CD4-positive, CD25-positive, alpha-beta regulatory T cell (primary cell): ENCODE data around the gene ALCAM. TPM values are rescaled to one million over a fixed set of nuclear protein-coding genes. Genes with fewer than 3 reads are reported as not detected.

Experiments used
- ATAC-seq, 2 donors: fragments of 150-1000 bp; cut with Tn5 transposase; one replicate each; pipeline ENCODE4 v1.10.0; 2021; ENCODE audit warnings: low read depth in 2 of 2, moderate number of reproducible peaks in 2 of 2, moderate library complexity in 1 of 2
- DNase-seq, 3 donors: peaks; one replicate each; pipeline versions ENCODE4 v3.0.0 to v3.0.0-alpha.2; 2012 to 2022; ENCODE audit warnings: mixed read lengths in 1 of 3
- H3K27ac ChIP-seq: one replicate; pipeline ENCODE4 v1.7.0; 2013; ENCODE audit warnings: mild to moderate bottlenecking, low read length; ENCODE audit not compliant: insufficient read depth, poor library complexity, severe bottlenecking
- H3K27me3 ChIP-seq: one replicate; pipeline ENCODE4 v1.7.0; 2013; ENCODE audit warnings: low read length; ENCODE audit not compliant: control insufficient read depth, insufficient read depth
- H3K36me3 ChIP-seq: one replicate; pipeline ENCODE4 v1.7.0; 2013; ENCODE audit warnings: mild to moderate bottlenecking, low read length, moderate library complexity; ENCODE audit not compliant: control insufficient read depth, insufficient read depth
- H3K4me1 ChIP-seq: 2 replicates; pipeline ENCODE4 v1.7.0; 2013; ENCODE audit warnings: mild to moderate bottlenecking, low read length; ENCODE audit not compliant: insufficient read depth, control insufficient read depth, poor library complexity, severe bottlenecking
- H3K4me3 ChIP-seq: one replicate; pipeline ENCODE4 v1.7.0; 2013; ENCODE audit warnings: low read depth, mild to moderate bottlenecking, low read length, moderate library complexity
- H3K9me3 ChIP-seq, 2 experiments: 1 replicate in 1 of 2; 2 replicates in 1 of 2; pipeline ENCODE4 v1.7.0; 2013; ENCODE audit warnings: low read length in 2 of 2, mild to moderate bottlenecking in 1 of 2, moderate library complexity in 1 of 2; ENCODE audit not compliant: control insufficient read depth in 2 of 2
- H3K27ac Mint-ChIP-seq, 3 donors: one replicate each; pipeline ENCODE4 v1.8.0; 2020 to 2022; ENCODE audit warnings: mild to moderate bottlenecking in 3 of 3, mixed read lengths in 3 of 3, moderate library complexity in 2 of 3
- H3K27me3 Mint-ChIP-seq: one replicate; pipeline ENCODE4 v1.8.0; 2022; ENCODE audit warnings: mild to moderate bottlenecking, mixed read lengths
- H3K36me3 Mint-ChIP-seq: one replicate; pipeline ENCODE4 v1.8.0; 2020; ENCODE audit warnings: mixed read lengths
- H3K4me1 Mint-ChIP-seq, 4 donors: one replicate each; pipeline ENCODE4 v1.8.0; 2020 to 2022; ENCODE audit warnings: mixed read lengths in 4 of 4, mild to moderate bottlenecking in 1 of 4
- H3K4me3 Mint-ChIP-seq, 4 donors: one replicate each; pipeline ENCODE4 v1.8.0; 2020 to 2022; ENCODE audit warnings: mild to moderate bottlenecking in 4 of 4, mixed read lengths in 4 of 4, moderate library complexity in 3 of 4
- H3K9me3 Mint-ChIP-seq, 7 donors: one replicate each; pipeline ENCODE4 v1.8.0; 2020 to 2022; ENCODE audit warnings: mixed read lengths in 7 of 7, mild to moderate bottlenecking in 3 of 7, moderate library complexity in 2 of 7
- polyA plus RNA-seq, 4 donors: library from polyadenylated mRNA; unstranded; fragments of 300-500 nt; fragmentation: Illumina TruSeq; gene quantifications; one replicate each; pipeline ENCODE4 v1.2.3, GENCODE V29; 2021
- total RNA-seq: library from RNA; stranded (reverse); gene quantifications from one replicate; pipeline ENCODE4 v1.2.3, GENCODE V29; 2022

ALCAM gene
- total RNA-seq (13.2 TPM), polyA plus RNA-seq (1 to 10 TPM; 6.1 to 8.9 (median 6.9) TPM)

- H3K4me3 ChIP-seq: peak within 1 kb of the TSS; percentile 94
- peak; percentile 66 to 73 for ATAC-seq
Measured at GRCh38 chr3:105366326-105367062, at the start of gene ALCAM. ALCAM (plus strand) TSS chr3:105366909.

GRCh38 chr3:105317841-105318240 is 48.9 kb upstream of the ALCAM start:
- H3K4me3 ChIP-seq: no peak overlapping the region
- no peak overlapping the region for H3K27ac ChIP-seq
- Mint-ChIP-seq H3K36me3 (no peaks in the 10 kb centered on the region), H3K27ac (no peak overlapping the region), H3K4me1 (no peaks in the 10 kb centered on the region), H3K4me3 (no peak overlapping the region), H3K27me3 (peaks cover 5% of the 10 kb centered on the region), H3K9me3 (no peaks in the 10 kb centered on the region)
- H3K9me3 ChIP-seq: no peaks in the 10 kb centered on the region
- H3K27me3 ChIP-seq: no peaks in the 10 kb centered on the region
- ATAC-seq (no peak), DNase-seq (no peak)
- H3K4me1 ChIP-seq: no peaks in the 10 kb centered on the region
- no peaks in the 10 kb centered on the region for H3K36me3 ChIP-seq

More at GRCh38 chr3:105366326-105367062, at the start of gene ALCAM:
- no peaks in the 10 kb centered on the region for H3K9me3 Mint-ChIP-seq
- H3K4me3 Mint-ChIP-seq: peak within 1 kb of the TSS; percentile 93 to 96 (median 94)
- no peaks in the 10 kb centered on the region for H3K9me3 ChIP-seq
- H3K27ac Mint-ChIP-seq: peak within 1 kb of the TSS; percentile 97 to 99 (median 98)
- peaks cover 37% of the 10 kb centered on the region for H3K4me1 ChIP-seq
- peaks cover 11 to 31% (median 25%) of the 10 kb centered on the region in 4 donors for H3K4me1 Mint-ChIP-seq
- H3K27ac ChIP-seq: peak within 1 kb of the TSS; percentile 90
- DNase-seq: peak; percentile 74 to 88 (median 76)
- H3K36me3 Mint-ChIP-seq: no peaks in the 10 kb centered on the region
- peaks cover 34% of the 10 kb centered on the region for H3K27me3 Mint-ChIP-seq
- H3K36me3 ChIP-seq: no peaks in the 10 kb centered on the region
- peaks cover 7% of the 10 kb centered on the region for H3K27me3 ChIP-seq

GRCh38 chr3:105322570-105323273 is 44.0 kb upstream of the ALCAM start:
- Mint-ChIP-seq H3K9me3 (peaks cover 0 to 3% (median 0%) of the 10 kb centered on the region in 7 donors), H3K4me3 (no peak overlapping the region), H3K4me1 (no peaks in the 10 kb centered on the region), H3K36me3 (no peaks in the 10 kb centered on the region), H3K27ac (no peak overlapping the region), H3K27me3 (peaks cover 5% of the 10 kb centered on the region)
- DNase-seq (peak in 1 of 3 donors; percentile 26), ATAC-seq (no peak)
- no peak overlapping the region for H3K4me3 ChIP-seq
- no peaks in the 10 kb centered on the region for H3K9me3 ChIP-seq
- no peaks in the 10 kb centered on the region for H3K27me3 ChIP-seq
- no peaks in the 10 kb centered on the region for H3K36me3 ChIP-seq
- H3K4me1 ChIP-seq: no peaks in the 10 kb centered on the region
- H3K27ac ChIP-seq: no peak overlapping the region

DNA sequence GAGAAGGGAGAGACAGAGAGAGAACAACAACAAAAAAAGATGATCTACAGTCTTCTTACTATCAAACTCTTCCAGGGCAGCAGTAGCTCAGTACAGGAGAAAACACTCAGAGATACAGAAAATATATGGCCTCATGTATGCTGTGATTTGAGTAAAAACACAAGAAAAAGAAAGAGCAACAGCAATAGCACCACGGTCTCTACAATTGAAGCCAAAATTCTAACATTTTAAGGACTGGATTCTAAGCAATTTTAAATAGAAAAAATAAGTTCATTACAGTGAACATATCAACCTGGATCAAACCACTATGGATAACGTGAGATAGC is 43.5 kb upstream of the ALCAM start:
- Histone ChIP-seq H3K4me3 (no peak overlapping the region), H3K36me3 (no peaks in the 10 kb centered on the region), H3K9me3 (no peaks in the 10 kb centered on the region), H3K27me3 (no peaks in the 10 kb centered on the region), H3K27ac (no peak overlapping the region), H3K4me1 (no peaks in the 10 kb centered on the region)
- H3K4me1 Mint-ChIP-seq: no peaks in the 10 kb centered on the region
- H3K9me3 Mint-ChIP-seq: peaks cover 0 to 3% (median 0%) of the 10 kb centered on the region in 7 donors
- no peak for DNase-seq
- ATAC-seq: no peak
- H3K4me3 Mint-ChIP-seq: no peak overlapping the region
- H3K27me3 Mint-ChIP-seq: peaks cover 5% of the 10 kb centered on the region
- no peak overlapping the region for H3K27ac Mint-ChIP-seq
- H3K36me3 Mint-ChIP-seq: no peaks in the 10 kb centered on the region

- Mint-ChIP-seq H3K27ac (no peak overlapping the region), H3K4me1 (no peaks in the 10 kb centered on the region), H3K36me3 (no peaks in the 10 kb centered on the region), H3K9me3 (peaks cover 0 to 3% (median 0%) of the 10 kb centered on the region in 7 donors), H3K27me3 (no peaks in the 10 kb centered on the region), H3K4me3 (no peak overlapping the region)
- DNase-seq (no peak), ATAC-seq (no peak)
- Histone ChIP-seq H3K36me3 (no peaks in the 10 kb centered on the region), H3K4me3 (no peak overlapping the region), H3K27ac (no peak overlapping the region), H3K9me3 (no peaks in the 10 kb centered on the region), H3K27me3 (no peaks in the 10 kb centered on the region), H3K4me1 (no peaks in the 10 kb centered on the region)
Measured at GRCh38 chr3:105324951-105325350, 41.8 kb upstream of the ALCAM start.

GRCh38 chr3:105327662-105328337 is 38.9 kb upstream of the ALCAM start:
- Mint-ChIP-seq H3K9me3 (peaks cover 0 to 3% (median 0%) of the 10 kb centered on the region in 7 donors), H3K27ac (no peak overlapping the region), H3K36me3 (no peaks in the 10 kb centered on the region), H3K27me3 (peaks cover 7% of the 10 kb centered on the region), H3K4me1 (no peaks in the 10 kb centered on the region), H3K4me3 (no peak overlapping the region)
- no peak for ATAC-seq
- no peaks in the 10 kb centered on the region for H3K9me3 ChIP-seq
- no peak overlapping the region for H3K4me3 ChIP-seq
- DNase-seq: no peak
- no peak overlapping the region for H3K27ac ChIP-seq
- no peaks in the 10 kb centered on the region for H3K36me3 ChIP-seq
- H3K27me3 ChIP-seq: no peaks in the 10 kb centered on the region
- H3K4me1 ChIP-seq: no peaks in the 10 kb centered on the region

DNA sequence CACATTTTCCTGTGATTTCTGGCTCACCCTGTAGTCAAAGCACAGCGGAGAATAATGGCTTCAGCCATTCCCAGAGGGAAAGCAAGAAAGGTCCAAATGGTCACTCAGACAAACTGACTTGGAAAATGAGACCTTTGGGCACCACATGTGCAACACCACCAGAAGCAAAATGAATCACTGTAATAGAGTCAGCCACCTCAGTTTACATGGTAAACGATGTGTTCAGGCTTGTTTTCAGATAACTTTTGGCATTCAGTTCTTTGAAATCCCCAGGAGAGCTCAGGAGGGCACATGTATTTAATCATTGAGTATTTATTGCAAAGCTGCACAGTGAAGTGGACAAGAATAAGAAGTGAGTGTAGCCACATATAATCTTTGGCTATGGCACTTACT is 38.4 kb upstream of the ALCAM start:
- ATAC-seq (no peak), DNase-seq (no peak)
- H3K9me3 Mint-ChIP-seq: peaks cover 0 to 4% (median 0%) of the 10 kb centered on the region in 7 donors
- Histone ChIP-seq H3K4me3 (no peak overlapping the region), H3K36me3 (no peaks in the 10 kb centered on the region), H3K27ac (no peak overlapping the region), H3K4me1 (no peaks in the 10 kb centered on the region), H3K9me3 (no peaks in the 10 kb centered on the region), H3K27me3 (no peaks in the 10 kb centered on the region)
- no peak overlapping the region for H3K27ac Mint-ChIP-seq
- H3K27me3 Mint-ChIP-seq: peaks cover 7% of the 10 kb centered on the region
- no peaks in the 10 kb centered on the region for H3K4me1 Mint-ChIP-seq
- no peaks in the 10 kb centered on the region for H3K36me3 Mint-ChIP-seq
- H3K4me3 Mint-ChIP-seq: no peak overlapping the region
